Testis (tissue), 2 donors: ENCODE measurements around the gene RNU6-9.

Source experiments
- POLR2A ChIP-seq: fragments of 450-650 bp; IDR thresholded peaks from one replicate; pipeline ENCODE4 v1.6.1; 2017; ENCODE audit warnings: antibody characterized with exemption, mild to moderate bottlenecking, moderate library complexity
- TF ChIP-seq, protein P1 (sequence below), 3 experiments: fragments of 450-650 bp in 2 of 3; fragments of 200-600 bp in 1 of 3; sonication (generic) in 1 of 3; IDR thresholded peaks; one replicate each; pipeline ENCODE4 v1.5.1; 2016 to 2019; ENCODE audit warnings: antibody characterized with exemption in 3 of 3, mild to moderate bottlenecking in 2 of 3, moderate library complexity in 1 of 3

DNA sequence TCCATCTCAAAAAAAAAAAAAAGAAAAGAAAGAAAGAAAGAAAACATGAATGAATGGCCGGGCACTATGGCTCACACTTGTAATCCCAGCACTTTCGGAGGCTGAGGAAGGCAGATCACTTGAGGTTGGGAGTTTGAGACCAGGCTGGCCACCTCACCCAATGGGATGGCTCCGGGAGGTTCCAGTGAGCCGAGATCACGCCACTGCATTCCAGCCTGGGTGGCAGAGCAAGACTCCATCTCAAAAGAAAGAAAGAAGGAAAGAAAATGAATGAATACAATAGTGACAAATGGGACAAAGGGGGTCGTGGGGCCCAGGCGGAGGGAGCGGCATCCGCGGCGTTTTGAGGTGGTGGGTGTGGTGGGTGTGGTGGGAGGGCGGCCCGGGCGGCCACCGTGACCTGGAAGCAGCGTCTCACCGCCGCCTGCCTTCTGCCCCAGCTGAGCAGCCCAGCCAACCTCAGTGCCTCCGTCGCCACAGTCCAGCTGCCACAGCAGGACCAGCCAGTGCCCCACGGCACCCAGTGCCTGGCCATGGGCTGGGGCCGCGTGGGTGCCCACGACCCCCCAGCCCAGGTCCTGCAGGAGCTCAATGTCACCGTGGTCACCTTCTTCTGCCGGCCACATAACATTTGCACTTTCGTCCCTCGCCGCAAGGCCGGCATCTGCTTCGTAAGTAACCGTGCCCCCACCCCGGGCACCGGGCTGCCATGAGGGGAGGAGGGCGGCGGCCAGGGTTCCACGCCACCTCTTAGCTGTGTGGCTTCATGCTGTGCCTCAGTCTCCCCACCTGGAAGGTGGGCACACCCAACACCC, 47.4 kb upstream of the RNU6-9 start:
- TF ChIP-seq, protein P1, sequence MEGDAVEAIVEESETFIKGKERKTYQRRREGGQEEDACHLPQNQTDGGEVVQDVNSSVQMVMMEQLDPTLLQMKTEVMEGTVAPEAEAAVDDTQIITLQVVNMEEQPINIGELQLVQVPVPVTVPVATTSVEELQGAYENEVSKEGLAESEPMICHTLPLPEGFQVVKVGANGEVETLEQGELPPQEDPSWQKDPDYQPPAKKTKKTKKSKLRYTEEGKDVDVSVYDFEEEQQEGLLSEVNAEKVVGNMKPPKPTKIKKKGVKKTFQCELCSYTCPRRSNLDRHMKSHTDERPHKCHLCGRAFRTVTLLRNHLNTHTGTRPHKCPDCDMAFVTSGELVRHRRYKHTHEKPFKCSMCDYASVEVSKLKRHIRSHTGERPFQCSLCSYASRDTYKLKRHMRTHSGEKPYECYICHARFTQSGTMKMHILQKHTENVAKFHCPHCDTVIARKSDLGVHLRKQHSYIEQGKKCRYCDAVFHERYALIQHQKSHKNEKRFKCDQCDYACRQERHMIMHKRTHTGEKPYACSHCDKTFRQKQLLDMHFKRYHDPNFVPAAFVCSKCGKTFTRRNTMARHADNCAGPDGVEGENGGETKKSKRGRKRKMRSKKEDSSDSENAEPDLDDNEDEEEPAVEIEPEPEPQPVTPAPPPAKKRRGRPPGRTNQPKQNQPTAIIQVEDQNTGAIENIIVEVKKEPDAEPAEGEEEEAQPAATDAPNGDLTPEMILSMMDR (IDR thresholded peaks at IDR 0.05) = no peak
- TF ChIP-seq POLR2A = no peak
